HG02870 (cell line): ENCODE data around the gene UPP2.

Source experiments
- ATAC-seq: cut with Tn5 transposase; IDR thresholded peaks from one replicate; pipeline ENCODE4 v1.9.1; 2021; ENCODE audit warnings: mild to moderate bottlenecking, moderate library complexity; ENCODE audit not compliant: unreplicated experiment

Gene UPP2

GRCh38 chr2:158101384-158101926, at the start of gene UPP2:
Gene UPP2, plus strand, starts transcription at chr2:158101876. Its CDS starts 188 bp downstream, at chr2:158102064.
- peak; percentile 64 for ATAC-seq

GRCh38 chr2:158052761-158053160, 48.9 kb upstream of the UPP2 start:
- ATAC-seq: no peak

DNA sequence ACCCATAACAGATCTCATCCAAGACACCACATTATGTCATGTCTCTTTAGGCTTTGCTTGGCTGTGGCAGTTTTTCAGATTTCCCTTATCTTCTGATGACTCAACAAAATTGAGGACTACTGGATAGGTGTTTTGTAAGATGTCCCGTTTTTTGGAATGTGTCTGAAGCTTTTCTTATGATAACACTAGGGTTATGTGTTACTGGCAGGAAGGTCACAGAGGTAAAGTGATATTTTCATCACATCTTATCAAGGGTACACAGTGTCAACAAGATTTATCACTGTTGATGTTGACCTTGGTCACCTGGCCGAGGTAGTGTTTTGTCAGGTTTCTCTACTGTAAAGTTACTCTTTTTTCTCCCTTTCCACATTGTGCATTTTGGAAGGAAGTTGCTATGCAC, 44.8 kb upstream of the UPP2 start:
- ATAC-seq: no peak

DNA sequence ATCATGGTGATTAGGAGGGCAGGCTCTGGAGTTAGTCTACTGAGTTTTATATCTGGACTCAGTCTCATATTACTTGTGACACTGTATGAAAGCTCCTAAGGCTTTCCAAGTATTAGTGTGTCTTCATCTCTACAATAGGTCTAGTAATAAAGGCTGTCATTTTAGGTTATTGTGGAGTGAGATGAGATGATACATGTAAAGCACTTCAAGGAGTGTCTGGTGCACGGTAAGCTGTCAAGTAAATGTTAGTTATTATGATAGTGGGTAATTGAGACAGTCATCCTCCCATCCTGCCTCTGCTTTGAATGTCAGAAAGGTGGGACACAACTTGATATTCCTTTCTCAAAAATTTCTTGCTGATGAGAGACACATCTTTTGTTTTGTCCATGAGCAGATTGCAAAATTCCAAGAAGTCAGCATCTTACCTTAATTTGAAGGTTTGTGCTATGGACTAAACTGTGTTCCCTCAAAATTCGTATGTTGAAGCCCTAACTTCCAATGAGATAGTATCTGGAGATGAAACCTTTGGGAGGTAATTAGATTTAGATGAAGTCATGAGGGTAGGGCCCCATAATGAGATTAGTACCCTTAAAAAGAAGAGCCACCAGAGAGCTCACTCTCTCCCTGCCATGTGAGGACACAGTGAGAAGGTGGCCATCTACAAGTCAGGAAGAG, 41.4 kb upstream of the UPP2 start:
- no peak for ATAC-seq

DNA sequence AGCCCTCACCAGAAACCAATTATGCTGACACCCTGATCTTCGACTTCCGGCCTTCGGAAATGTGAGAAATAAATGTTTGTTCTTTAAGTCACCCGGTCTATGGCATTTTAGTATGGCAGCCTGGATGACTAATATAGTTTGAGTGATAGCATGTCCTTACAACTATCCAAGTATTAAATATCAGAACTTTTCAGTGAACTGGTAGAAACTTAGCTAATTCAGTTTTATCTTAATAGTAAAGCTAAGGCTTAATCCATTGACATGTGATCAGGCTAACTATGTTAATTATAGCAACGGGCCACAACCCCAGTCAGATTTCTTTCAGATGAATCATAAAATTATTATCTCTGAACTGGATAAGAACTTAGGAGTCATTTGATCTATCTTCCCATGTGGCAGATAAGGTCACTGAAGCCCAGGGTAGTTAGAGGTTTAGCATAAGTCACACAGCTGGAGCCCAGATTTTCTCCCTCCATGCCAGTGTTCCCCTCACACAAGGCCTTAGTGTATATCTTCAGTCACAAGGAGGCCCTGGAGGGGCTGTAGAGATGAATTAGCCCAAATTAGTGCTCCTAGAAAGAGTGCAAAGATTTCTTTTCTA, 40.7 kb upstream of the UPP2 start:
- no peak for ATAC-seq

- ATAC-seq: no peak
Observed at GRCh38 chr2:158061763-158062162, 39.9 kb upstream of the UPP2 start.

DNA sequence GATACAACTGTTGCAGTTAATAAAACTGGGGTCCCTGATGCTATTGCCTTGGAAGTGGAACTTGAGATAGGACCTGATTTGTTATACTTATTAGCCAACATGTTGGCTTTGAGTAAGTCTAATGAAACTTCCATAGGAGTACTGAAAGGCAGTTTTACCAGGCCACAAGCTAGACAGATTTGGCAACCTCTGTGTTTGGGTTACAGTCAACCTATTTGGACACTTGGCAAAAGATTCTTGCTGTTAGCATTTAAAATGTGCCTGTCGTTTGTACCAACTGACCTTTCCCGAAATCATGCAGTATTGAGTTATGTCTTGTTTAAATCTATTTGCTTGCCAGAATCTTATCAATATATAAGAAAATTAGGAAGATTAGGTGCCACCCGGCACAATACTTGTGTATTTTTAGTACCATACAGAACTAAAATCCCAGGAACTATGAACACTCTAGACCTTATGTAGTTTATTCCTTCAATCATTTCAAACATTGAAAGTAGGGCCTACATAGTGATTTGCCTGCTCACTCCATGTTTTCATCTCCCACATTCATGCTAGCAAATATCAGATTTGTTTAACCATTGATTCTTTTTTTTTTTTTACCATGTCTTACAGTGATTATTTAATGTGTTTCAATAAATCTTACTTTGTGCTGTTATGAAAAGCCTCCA, 35.5 kb upstream of the UPP2 start:
- no peak for ATAC-seq

DNA sequence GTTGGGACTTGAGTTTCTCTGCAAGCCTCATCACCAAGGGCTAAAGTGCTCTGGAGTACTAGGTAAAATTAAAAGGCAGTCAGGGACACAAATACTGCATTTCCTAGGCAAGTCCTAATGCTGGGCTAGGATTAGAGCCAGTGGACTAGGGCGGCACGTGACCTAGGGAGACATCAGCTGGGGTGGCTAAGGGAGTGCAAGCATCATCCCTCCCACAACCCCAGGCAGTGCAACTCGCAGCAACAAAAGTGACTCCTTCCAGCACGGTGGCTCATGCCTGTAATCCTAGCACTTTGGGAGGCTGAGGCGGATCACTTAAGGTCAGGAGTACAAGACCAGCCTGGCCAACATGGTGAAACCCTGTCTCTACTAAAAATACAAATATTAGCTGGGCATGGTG, 30.7 kb upstream of the UPP2 start:
- ATAC-seq: no peak

DNA sequence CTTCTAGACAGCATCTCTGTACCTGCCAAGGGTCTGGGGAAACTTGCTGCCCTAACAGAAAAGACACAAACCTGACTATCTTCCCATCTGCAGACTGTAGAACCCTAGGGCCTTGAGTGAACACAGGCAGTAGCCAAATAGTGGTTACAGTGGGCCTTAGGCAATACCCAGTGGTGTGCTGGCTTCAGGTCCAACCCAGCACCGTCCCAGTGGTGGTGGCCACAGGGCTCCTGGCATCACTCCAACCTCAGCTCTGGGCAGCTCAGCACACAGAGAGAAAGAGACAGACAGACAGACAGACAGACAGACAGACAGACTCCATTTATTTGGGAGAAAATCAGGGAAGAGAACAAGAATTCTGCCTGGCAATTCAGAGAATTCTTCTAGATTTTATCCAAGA, 29.3 kb upstream of the UPP2 start:
- no peak for ATAC-seq

DNA sequence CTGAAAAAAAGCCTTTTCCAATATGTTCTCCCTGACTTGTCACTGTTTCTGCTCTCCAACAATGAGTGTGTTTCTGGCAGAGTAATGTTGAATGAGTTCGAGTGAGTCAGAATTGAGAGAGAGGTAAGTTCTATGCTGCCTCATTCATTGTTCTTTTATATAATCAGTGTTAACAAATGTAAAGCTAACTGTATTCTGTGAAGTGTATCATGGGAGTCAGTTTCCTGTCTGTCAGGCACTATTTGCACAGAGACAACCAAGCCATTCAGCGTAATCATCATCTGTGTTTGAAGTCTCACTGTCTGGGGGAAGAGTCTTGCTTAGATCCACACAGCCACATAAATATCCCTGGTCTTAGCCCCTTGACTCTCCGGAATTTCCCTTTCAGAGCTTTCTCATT, 22.0 kb upstream of the UPP2 start:
- no peak for ATAC-seq

- ATAC-seq: no peak
Observed at GRCh38 chr2:158088093-158088492, 13.6 kb upstream of the UPP2 start.

GRCh38 chr2:158089322-158089721, 12.4 kb upstream of the UPP2 start:
- ATAC-seq: no peak

DNA sequence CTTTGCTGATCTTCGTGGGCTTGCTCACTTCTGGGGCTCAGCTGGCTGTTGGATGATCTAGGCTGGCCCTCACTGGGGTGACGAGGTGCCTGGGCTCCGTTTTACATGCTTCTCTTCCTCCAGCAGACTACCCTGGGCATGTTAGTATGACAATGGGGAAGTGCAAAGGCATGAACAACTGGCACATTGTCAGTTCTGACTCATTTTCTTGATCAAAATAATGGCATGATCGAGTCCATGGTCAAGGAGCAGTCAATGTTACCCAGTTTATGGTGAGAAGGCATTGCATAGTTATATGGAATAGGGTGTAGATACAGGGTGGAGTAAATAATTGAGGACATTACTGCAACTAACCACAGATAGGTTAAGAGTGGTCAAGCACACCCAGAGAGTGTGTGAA, 10.0 kb upstream of the UPP2 start:
- no peak for ATAC-seq

- ATAC-seq: no peak
Observed at GRCh38 chr2:158094487-158095092, 7.1 kb upstream of the UPP2 start.

- ATAC-seq: no peak
Observed at GRCh38 chr2:158095269-158095668, 6.4 kb upstream of the UPP2 start.

DNA sequence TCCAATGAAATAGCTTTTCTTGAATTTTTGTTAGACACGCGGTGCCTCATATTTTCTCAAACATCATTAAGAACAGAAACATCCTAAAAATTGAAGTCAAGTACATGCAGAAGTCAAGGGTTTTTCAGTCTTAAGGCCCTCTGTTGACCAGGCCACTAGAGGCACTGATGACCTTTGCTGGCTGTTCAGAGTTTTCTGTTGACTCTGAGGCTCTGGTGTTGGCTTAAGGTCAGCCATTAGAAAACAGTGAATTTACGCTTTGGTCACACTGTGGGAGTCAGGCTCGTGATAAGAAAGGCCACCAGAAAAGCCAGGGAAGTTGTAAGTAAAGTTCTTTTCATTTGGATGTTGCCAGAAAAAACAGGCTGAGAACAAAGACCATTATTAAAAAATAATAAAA, 5.8 kb upstream of the UPP2 start:
- no peak for ATAC-seq

DNA sequence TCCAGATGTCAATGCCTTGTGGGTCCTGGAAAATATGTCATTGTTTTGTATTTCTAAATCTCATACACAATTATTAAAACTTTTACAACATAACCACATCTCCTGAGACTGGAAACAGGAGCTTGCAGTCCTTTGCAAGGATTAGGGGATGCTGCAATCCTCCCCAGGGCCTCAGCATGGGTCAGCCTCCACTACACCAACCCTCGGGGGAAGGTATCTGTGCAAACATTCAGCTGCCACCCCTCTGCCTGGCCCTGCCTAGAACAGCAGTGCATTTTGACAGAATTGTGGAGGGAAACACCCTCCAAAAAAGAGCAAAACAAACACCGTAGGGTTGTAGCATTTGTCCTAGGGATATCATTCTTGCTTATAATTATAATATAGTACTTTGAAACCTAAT, 4.2 kb upstream of the UPP2 start:
- ATAC-seq: no peak

DNA sequence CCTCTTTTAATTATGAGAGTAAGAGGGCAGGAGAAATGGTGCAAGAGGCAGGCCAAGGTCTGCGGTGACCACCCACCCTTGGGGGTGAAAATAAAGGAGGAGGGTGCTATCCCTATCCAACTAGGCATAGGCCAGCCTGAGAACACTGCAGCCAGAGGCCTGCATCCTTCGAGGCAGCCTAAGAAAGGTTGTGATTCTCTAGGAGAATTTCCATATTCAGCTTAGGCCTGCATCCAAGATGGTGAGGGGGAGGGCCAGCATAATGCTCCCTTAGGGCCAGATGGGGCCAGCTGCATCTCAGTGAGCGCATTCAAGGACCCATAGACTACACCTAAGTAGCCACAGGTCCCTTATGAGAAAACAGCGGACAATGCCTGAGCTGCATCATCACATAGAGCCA, 3.5 kb upstream of the UPP2 start:
- ATAC-seq: no peak

GRCh38 chr2:158099716-158100115, 2.0 kb upstream of the UPP2 start:
- ATAC-seq: no peak

DNA sequence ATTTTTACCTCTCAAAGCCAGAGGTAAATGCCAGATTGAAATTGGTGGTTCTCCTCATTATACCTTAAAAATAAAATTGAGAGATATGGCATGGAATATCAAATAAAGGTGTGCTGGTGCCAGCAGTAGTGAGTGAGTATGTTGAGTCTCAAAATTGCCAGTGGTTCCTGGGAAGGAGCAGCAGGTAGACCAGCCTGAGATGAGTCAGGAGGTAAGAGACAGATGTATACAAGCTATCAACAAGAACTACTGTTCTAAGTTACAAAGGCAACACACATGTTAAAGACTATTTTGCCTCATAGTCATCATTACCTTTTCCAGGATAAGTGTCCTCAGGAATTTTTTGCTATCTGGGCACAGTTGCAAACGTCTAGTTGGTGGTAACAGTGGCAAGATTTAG, 1.3 kb upstream of the UPP2 start:
- no peak for ATAC-seq

DNA sequence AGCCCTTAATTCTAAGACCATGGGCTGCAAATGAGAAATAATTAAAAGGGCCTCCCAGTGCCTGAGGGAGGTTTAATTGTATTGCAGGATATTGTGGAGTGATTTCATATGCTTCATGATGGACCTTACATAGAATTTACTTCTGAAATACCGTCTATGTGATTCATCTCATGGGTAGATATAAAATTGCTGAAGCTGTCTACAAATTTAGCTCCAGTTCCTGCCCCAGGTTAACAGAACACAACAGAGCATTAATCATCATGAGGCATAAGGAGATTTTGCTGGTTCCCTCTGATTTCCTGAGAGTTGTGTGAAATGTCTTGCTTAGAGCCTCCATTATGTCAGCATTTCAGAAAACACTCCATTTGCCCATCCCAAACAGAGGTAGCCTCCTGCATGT, 770 bp downstream of the UPP2 start:
- no peak for ATAC-seq
